ENCODE measurements around the gene MFSD2B.
"Not testable (repeated sequence)": the region's sequence is repeated elsewhere in the genome, so short reads cannot be mapped to it uniquely, and the experiment has no call there.

Gene MFSD2B

DNA sequence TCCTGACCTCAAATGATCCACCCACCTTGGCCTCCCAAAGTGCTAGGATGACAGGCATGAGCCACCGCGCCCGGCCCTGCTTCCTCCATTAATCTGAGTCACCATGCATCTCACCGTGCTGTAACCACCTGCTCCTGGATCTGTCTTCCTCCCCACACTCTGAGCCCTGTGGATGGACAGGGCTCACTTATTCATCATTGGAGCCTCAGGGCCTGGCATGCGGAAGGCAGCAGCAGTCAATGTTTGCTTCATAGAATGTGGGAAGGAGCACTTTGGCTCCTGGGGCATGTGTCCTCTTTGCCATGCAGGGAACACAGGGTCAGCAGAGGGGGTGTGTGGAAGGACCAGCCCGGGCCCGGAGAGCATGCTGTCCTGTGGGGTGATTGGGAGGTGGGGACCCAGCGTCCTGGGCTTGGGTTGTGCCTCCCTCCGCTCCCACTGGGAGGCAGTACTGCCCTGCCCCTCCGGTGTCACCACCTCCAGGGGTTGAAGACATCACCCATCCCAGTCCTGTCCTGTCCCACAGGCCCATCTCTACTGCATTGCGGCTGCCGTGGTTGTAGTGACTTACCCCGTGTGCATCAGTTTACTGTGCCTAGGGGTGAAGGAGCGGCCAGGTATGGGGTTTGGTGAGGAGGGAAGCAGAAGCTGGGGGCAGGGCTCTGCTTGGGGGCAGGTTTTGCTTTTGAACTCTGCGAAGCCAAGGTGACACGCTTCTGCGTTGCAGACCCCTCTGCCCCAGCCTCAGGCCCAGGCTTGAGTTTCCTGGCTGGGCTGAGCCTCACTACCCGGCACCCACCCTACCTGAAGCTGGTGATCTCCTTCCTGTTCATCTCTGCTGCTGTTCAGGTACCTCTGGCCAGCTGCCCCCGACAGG lies 11.5 kb downstream of the MFSD2B start:
- peaks cover 16% of the 10 kb centered on the region for H3K4me1 ChIP-seq (ENCODE audit: control insufficient read depth, insufficient read depth, low read length)
- no peak overlapping the region for H3K4me3 ChIP-seq (ENCODE audit: low read length)
- H3K27me3 ChIP-seq (ENCODE audit: control insufficient read depth, insufficient read depth, low read length), result no peaks in the 10 kb centered on the region
- H3K9ac ChIP-seq (ENCODE audit: low read depth, low read length), result no peak overlapping the region
- H3K4me2 ChIP-seq (ENCODE audit: low read length), result no peak overlapping the region
- peaks cover 16% of the 10 kb centered on the region for H3K36me3 ChIP-seq (ENCODE audit: insufficient read depth, low read length)
- no peaks in the 10 kb centered on the region for H3K9me3 ChIP-seq (replicated peaks; ENCODE audit: low read length)

DNA sequence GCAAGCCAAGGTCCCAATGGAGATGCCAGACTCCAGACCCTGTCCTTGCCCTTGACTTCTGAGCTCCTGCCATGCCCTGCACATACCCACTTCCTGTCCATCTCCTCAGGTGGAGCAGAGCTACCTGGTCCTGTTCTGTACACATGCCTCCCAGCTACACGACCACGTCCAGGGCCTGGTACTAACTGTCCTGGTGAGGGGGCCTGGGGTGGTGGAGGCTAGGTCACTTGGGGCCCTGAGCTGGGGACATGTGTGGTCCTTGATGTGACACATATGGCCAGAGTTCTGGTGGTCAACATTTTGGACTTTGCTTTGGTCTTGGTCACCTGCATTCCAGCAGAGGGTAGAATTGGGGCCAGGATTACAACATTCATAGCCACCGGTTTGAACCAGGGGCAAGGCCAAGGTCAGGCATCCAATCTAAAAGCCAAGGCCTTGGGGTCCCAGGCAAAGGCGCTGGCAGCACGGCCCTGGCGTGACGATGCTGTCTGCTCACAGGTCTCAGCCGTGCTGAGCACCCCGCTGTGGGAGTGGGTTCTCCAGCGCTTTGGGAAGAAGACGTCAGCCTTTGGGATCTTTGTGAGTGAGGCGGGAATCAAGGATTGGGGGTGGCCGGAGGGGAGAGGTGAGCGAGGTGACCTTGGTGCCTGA lies 12.6 kb downstream of the MFSD2B start:
- Histone ChIP-seq H3K4me1 (ENCODE audit: control insufficient read depth, insufficient read depth, low read length) (peaks cover 8% of the 10 kb centered on the region), H3K9ac (ENCODE audit: low read depth, low read length) (no peak overlapping the region), H3K4me2 (ENCODE audit: low read length) (no peak overlapping the region), H3K27me3 (ENCODE audit: control insufficient read depth, insufficient read depth, low read length) (no peaks in the 10 kb centered on the region), H3K36me3 (ENCODE audit: insufficient read depth, low read length) (peaks cover 16% of the 10 kb centered on the region), H3K4me3 (ENCODE audit: low read length) (no peak overlapping the region), H3K9me3 (replicated peaks; ENCODE audit: low read length) (no peaks in the 10 kb centered on the region)

- no peak overlapping the region for H3K4me3 ChIP-seq (ENCODE audit: low read length)
- no peak overlapping the region for H3K4me2 ChIP-seq (ENCODE audit: low read length)
- H3K9me3 ChIP-seq (replicated peaks; ENCODE audit: low read length), result no peaks in the 10 kb centered on the region
- H3K27me3 ChIP-seq (ENCODE audit: control insufficient read depth, insufficient read depth, low read length), result no peaks in the 10 kb centered on the region
- peaks cover 16% of the 10 kb centered on the region for H3K36me3 ChIP-seq (ENCODE audit: insufficient read depth, low read length)
- H3K4me1 ChIP-seq (ENCODE audit: control insufficient read depth, insufficient read depth, low read length), result peaks cover 8% of the 10 kb centered on the region
- H3K9ac ChIP-seq (ENCODE audit: low read depth, low read length), result no peak overlapping the region
These were observed 13.2 kb downstream of the MFSD2B start for GRCh38 chr2:24022975-24023575.

- Histone ChIP-seq H3K9me3 (replicated peaks; ENCODE audit: low read length) (no peaks in the 10 kb centered on the region), H3K9ac (ENCODE audit: low read depth, low read length) (no peak overlapping the region), H3K36me3 (ENCODE audit: insufficient read depth, low read length) (peaks cover 19% of the 10 kb centered on the region), H3K27me3 (ENCODE audit: control insufficient read depth, insufficient read depth, low read length) (no peaks in the 10 kb centered on the region), H3K4me1 (ENCODE audit: control insufficient read depth, insufficient read depth, low read length) (peaks cover 8% of the 10 kb centered on the region), H3K4me3 (ENCODE audit: low read length) (no peak overlapping the region), H3K4me2 (ENCODE audit: low read length) (no peak overlapping the region)
These were observed 14.1 kb downstream of the MFSD2B start for GRCh38 chr2:24024018-24024417.

GRCh38 chr2:24024996-24025663 lies 15.2 kb downstream of the MFSD2B start:
- H3K4me1 ChIP-seq (ENCODE audit: control insufficient read depth, insufficient read depth, low read length), result peaks cover 8% of the 10 kb centered on the region
- H3K36me3 ChIP-seq (ENCODE audit: insufficient read depth, low read length), result peaks cover 30% of the 10 kb centered on the region
- no peaks in the 10 kb centered on the region for H3K27me3 ChIP-seq (ENCODE audit: control insufficient read depth, insufficient read depth, low read length)
- no peak overlapping the region for H3K4me2 ChIP-seq (ENCODE audit: low read length)
- no peak overlapping the region for H3K4me3 ChIP-seq (ENCODE audit: low read length)
- no peaks in the 10 kb centered on the region for H3K9me3 ChIP-seq (replicated peaks; ENCODE audit: low read length)
- no peak overlapping the region for H3K9ac ChIP-seq (ENCODE audit: low read depth, low read length)

GRCh38 chr2:24026233-24026632 lies 16.3 kb downstream of the MFSD2B start:
- peaks cover 40% of the 10 kb centered on the region for H3K36me3 ChIP-seq (ENCODE audit: insufficient read depth, low read length)
- no peak overlapping the region for H3K4me2 ChIP-seq (ENCODE audit: low read length)
- peaks cover 17% of the 10 kb centered on the region for H3K4me1 ChIP-seq (ENCODE audit: control insufficient read depth, insufficient read depth, low read length)
- no peaks in the 10 kb centered on the region for H3K27me3 ChIP-seq (ENCODE audit: control insufficient read depth, insufficient read depth, low read length)
- H3K9me3 ChIP-seq (replicated peaks; ENCODE audit: low read length), result no peaks in the 10 kb centered on the region
- H3K4me3 ChIP-seq (ENCODE audit: low read length), result no peak overlapping the region
- H3K9ac ChIP-seq (ENCODE audit: low read depth, low read length), result no peak overlapping the region

GRCh38 chr2:24038786-24039499 lies 29.1 kb downstream of the MFSD2B start:
- no peak overlapping the region for H3K9ac ChIP-seq (ENCODE audit: low read depth, low read length)
- no peaks in the 10 kb centered on the region for H3K27me3 ChIP-seq (ENCODE audit: control insufficient read depth, insufficient read depth, low read length)
- no peak overlapping the region for H3K4me3 ChIP-seq (ENCODE audit: low read length)
- H3K4me1 ChIP-seq (ENCODE audit: control insufficient read depth, insufficient read depth, low read length), result no peaks in the 10 kb centered on the region
- no peak overlapping the region for H3K4me2 ChIP-seq (ENCODE audit: low read length)
- H3K36me3 ChIP-seq (ENCODE audit: insufficient read depth, low read length), result peaks cover 25% of the 10 kb centered on the region
- no peaks in the 10 kb centered on the region for H3K9me3 ChIP-seq (replicated peaks; ENCODE audit: low read length)

DNA sequence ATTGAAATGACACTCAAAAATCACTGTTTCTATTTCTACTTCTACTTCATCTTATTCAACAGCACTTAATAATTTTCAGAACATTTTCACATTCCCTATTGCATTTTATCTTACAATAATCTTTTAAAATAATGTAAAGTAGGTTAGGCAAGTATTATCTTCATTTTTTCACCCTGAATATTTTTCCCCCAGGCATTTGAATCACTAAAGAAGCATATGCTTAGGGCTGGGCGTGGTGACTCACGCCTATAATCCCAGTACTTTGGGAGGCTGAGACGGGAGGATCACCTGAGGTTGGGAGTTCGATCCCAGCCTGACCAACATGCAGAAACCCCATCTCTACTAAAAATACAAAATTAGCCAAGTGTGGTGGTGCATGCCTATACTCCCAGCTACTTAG lies 30.6 kb downstream of the MFSD2B start:
- Histone ChIP-seq H3K36me3 (ENCODE audit: insufficient read depth, low read length) (peaks cover 25% of the 10 kb centered on the region), H3K9me3 (replicated peaks; ENCODE audit: low read length) (no peaks in the 10 kb centered on the region), H3K4me1 (ENCODE audit: control insufficient read depth, insufficient read depth, low read length) (no peaks in the 10 kb centered on the region), H3K27me3 (ENCODE audit: control insufficient read depth, insufficient read depth, low read length) (no peaks in the 10 kb centered on the region), H3K4me2 (ENCODE audit: low read length) (no peak overlapping the region), H3K4me3 (ENCODE audit: low read length) (no peak overlapping the region), H3K9ac (ENCODE audit: low read depth, low read length) (no peak overlapping the region)

- Histone ChIP-seq H3K36me3 (ENCODE audit: insufficient read depth, low read length) (peaks cover 14% of the 10 kb centered on the region), H3K4me1 (ENCODE audit: control insufficient read depth, insufficient read depth, low read length) (peaks cover 10% of the 10 kb centered on the region)
- not testable (repeated sequence) for H3K4me2 ChIP-seq (ENCODE audit: low read length); H3K27me3 ChIP-seq (ENCODE audit: control insufficient read depth, insufficient read depth, low read length); H3K9me3 ChIP-seq (replicated peaks; ENCODE audit: low read length); H3K9ac ChIP-seq (ENCODE audit: low read depth, low read length); H3K4me3 ChIP-seq (ENCODE audit: low read length)
These were observed 33.2 kb downstream of the MFSD2B start for GRCh38 chr2:24043133-24043532.

DNA sequence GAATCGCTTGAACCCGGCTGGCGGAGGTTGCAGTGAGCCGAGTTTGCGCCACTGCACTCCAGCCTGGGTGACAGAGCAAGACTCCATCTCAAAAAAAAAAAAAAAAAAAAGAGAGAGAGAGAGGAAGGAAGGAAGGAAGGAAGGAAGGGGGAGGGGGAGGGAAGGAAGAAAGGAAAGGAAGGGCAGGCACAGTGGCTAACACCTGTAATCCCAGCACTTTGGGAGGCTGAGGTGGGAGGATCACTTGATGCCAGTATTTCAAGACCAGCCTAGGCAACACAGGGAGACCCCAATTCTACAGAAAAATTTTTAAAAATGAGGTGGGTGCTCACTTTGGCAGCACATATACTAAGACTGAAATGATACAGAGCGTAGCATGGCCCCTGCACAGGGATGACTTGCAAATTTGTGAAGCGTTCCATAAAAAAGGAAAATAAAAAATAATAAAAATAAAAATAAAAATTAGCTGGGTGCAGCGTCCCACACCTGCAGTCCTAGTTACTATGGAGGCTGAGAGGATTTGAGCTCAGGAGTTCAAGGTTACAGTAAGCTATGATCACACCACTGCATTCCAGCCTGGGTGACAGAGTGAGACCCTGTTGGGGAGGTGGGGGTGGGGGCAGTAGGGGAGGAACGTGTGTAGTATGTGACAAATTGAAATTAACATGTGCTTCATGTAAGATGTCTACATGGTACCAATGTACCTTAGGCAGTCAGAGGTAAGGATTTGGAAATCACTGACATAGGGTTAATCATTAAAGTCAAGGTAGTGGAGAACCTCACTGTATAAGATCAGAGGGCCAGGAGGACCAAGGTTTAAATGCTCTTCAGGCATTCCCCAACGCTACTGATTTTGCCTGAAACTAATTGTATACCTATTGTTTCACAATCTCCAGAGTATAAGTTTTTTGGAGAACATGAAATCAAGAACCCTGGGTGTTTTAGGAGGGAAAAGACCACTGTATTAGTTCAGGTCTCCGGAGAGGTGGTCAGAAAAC lies 35.9 kb downstream of the MFSD2B start:
- Histone ChIP-seq H3K4me1 (ENCODE audit: control insufficient read depth, insufficient read depth, low read length) (peaks cover 15% of the 10 kb centered on the region), H3K9ac (ENCODE audit: low read depth, low read length) (peak overlapping the region; percentile 83), H3K4me3 (ENCODE audit: low read length) (peak overlapping the region; percentile 83), H3K4me2 (ENCODE audit: low read length) (peak overlapping the region; percentile 79), H3K9me3 (replicated peaks; ENCODE audit: low read length) (no peaks in the 10 kb centered on the region), H3K27me3 (ENCODE audit: control insufficient read depth, insufficient read depth, low read length) (no peaks in the 10 kb centered on the region), H3K36me3 (ENCODE audit: insufficient read depth, low read length) (no peaks in the 10 kb centered on the region)

Data from skeletal muscle satellite cell (primary cell).